Mesenchymal stem cell (in vitro differentiated cells and primary cell): ENCODE results near the gene CMYA5.

ENCODE experiments used
- DNase-seq: peaks from one replicate; pipeline ENCODE4 v3.0.0-alpha.2; 2013
- H2AFZ ChIP-seq: one replicate; pipeline ENCODE4 v1.6.1; 2013; ENCODE audit warnings: low read depth, mild to moderate bottlenecking, control low read depth, inconsistent platforms, low read length, moderate library complexity
- H2AK5ac ChIP-seq: 2 replicates; pipeline ENCODE4 v1.6.1; 2013; ENCODE audit warnings: low read length, moderate library complexity, mild to moderate bottlenecking, inconsistent platforms; ENCODE audit not compliant: severe bottlenecking
- H2BK120ac ChIP-seq: one replicate; pipeline ENCODE4 v1.6.1; 2013; ENCODE audit warnings: low read depth, mild to moderate bottlenecking, inconsistent platforms, low read length, moderate library complexity
- H2BK12ac ChIP-seq, 2 experiments: one replicate each; pipeline ENCODE4 v1.6.1; 2013; ENCODE audit warnings: inconsistent platforms in 2 of 2, low read length in 2 of 2, mild to moderate bottlenecking in 2 of 2, moderate library complexity in 2 of 2, control low read depth in 1 of 2
- H2BK15ac ChIP-seq: one replicate; pipeline ENCODE4 v1.6.1; 2013; ENCODE audit warnings: mild to moderate bottlenecking, low read depth, inconsistent platforms; ENCODE audit not compliant: poor library complexity, severe bottlenecking
- H2BK5ac ChIP-seq: 2 replicates; pipeline ENCODE4 v1.6.1; 2013; ENCODE audit warnings: low read depth, mild to moderate bottlenecking, low read length, control low read depth, inconsistent platforms; ENCODE audit not compliant: poor library complexity, severe bottlenecking
- H3K14ac ChIP-seq, 2 experiments: one replicate each; pipeline ENCODE4 v1.6.1; 2013; ENCODE audit warnings: inconsistent platforms in 2 of 2, low read length in 2 of 2, control low read depth in 1 of 2, mild to moderate bottlenecking in 1 of 2, moderate library complexity in 1 of 2
- H3K18ac ChIP-seq, 2 experiments: one replicate each; pipeline ENCODE4 v1.6.1; 2013; ENCODE audit warnings: inconsistent platforms in 2 of 2, low read length in 2 of 2, control low read depth in 1 of 2, low read depth in 1 of 2, mild to moderate bottlenecking in 1 of 2
- H3K23ac ChIP-seq, 2 experiments: one replicate each; pipeline ENCODE4 v1.6.1; 2013; ENCODE audit warnings: inconsistent platforms in 2 of 2, low read length in 2 of 2, mild to moderate bottlenecking in 2 of 2, moderate library complexity in 2 of 2, control low read depth in 1 of 2
- H3K27ac ChIP-seq: 2 replicates; pipeline ENCODE4 v1.5.1; 2013; ENCODE audit warnings: mild to moderate bottlenecking, moderate library complexity, low read length, control low read depth, inconsistent platforms; ENCODE audit not compliant: poor library complexity, severe bottlenecking
- H3K27me3 ChIP-seq, 2 experiments: 2 replicates each; pipeline versions ENCODE4 v1.6.1 to v1.7.0; 2013; ENCODE audit warnings: low read length in 2 of 2, mild to moderate bottlenecking in 2 of 2, moderate library complexity in 2 of 2, control low read depth in 1 of 2, inconsistent platforms in 1 of 2; ENCODE audit not compliant: control insufficient read depth in 1 of 2, insufficient read depth in 1 of 2
- H3K36me3 ChIP-seq, 2 experiments: 2 replicates each; pipeline versions ENCODE4 v1.6.1 to v1.7.0; 2013; ENCODE audit warnings: low read length in 2 of 2, control low read depth in 1 of 2, inconsistent platforms in 1 of 2, low read depth in 1 of 2, mild to moderate bottlenecking in 1 of 2; ENCODE audit not compliant: insufficient read depth in 2 of 2, control insufficient read depth in 1 of 2
- H3K4ac ChIP-seq, 2 experiments: one replicate each; pipeline ENCODE4 v1.6.1; 2013; ENCODE audit warnings: inconsistent platforms in 2 of 2, low read length in 2 of 2, mild to moderate bottlenecking in 2 of 2, moderate library complexity in 2 of 2, control low read depth in 1 of 2, low read depth in 1 of 2
- H3K4me1 ChIP-seq: 2 replicates; pipeline ENCODE4 v1.6.1; 2013; ENCODE audit warnings: low read depth, low read length, control low read depth; ENCODE audit not compliant: control insufficient read depth, insufficient read depth
- H3K4me2 ChIP-seq: 2 replicates; pipeline ENCODE4 v1.6.1; 2013; ENCODE audit warnings: low read length, mild to moderate bottlenecking, inconsistent platforms; ENCODE audit not compliant: poor library complexity, severe bottlenecking
- H3K4me3 ChIP-seq, 2 experiments: 2 replicates each; pipeline versions ENCODE4 v1.5.1 to v1.7.0; 2013; ENCODE audit warnings: low read length in 2 of 2, mild to moderate bottlenecking in 2 of 2, control low read depth in 1 of 2, low read depth in 1 of 2; ENCODE audit not compliant: insufficient read depth in 1 of 2
- H3K79me1 ChIP-seq: replicated peaks from 2 replicates; pipeline ENCODE4 v1.6.1; 2013; ENCODE audit warnings: mild to moderate bottlenecking, control low read depth, low read length, inconsistent platforms; ENCODE audit not compliant: poor library complexity, severe bottlenecking
- H3K9ac ChIP-seq: 2 replicates; pipeline ENCODE4 v1.7.0; 2013; ENCODE audit warnings: mild to moderate bottlenecking, low read length, moderate library complexity
- H3K9me3 ChIP-seq: 2 replicates; pipeline ENCODE4 v1.7.0; 2013; ENCODE audit warnings: mild to moderate bottlenecking, low read length; ENCODE audit not compliant: control insufficient read depth
- H4K8ac ChIP-seq: one replicate; pipeline ENCODE4 v1.6.1; 2013; ENCODE audit warnings: inconsistent platforms, mild to moderate bottlenecking, low read length, moderate library complexity
- H4K91ac ChIP-seq: one replicate; pipeline ENCODE4 v1.6.1; 2013; ENCODE audit warnings: mild to moderate bottlenecking, low read length, inconsistent platforms
- WGBS: methylation state at CpG from one replicate; pipeline ENCODE4 v1.1.7; 2013; ENCODE audit warnings: mixed read lengths; 5-methylcytosine and 5-hydroxymethylcytosine counted together

The CMYA5 gene

GRCh38 chr5:79713727-79714126 is 24.1 kb downstream of the CMYA5 start:
- WGBS = 93% methylated on average over 4 of the region's 7 CpGs

GRCh38 chr5:79716839-79717238 is 27.2 kb downstream of the CMYA5 start:
- H3K36me3 ChIP-seq = no peaks in the 10 kb centered on the region
- H2AFZ ChIP-seq = no peak overlapping the region
- no peak for DNase-seq
- H3K79me1 ChIP-seq = no peaks in the 10 kb centered on the region
- H3K4me3 ChIP-seq = no peak overlapping the region
- H3K4ac ChIP-seq = no peak overlapping the region
- H2BK15ac ChIP-seq = no peak overlapping the region
- H3K4me1 ChIP-seq = no peaks in the 10 kb centered on the region
- H2BK120ac ChIP-seq = no peak overlapping the region
- no peak overlapping the region for H4K91ac ChIP-seq
- WGBS = no CpG with 5 or more reads among the region's 1 CpG
- H2AK5ac ChIP-seq = no peak overlapping the region
- H3K18ac ChIP-seq = no peak overlapping the region
- H3K14ac ChIP-seq = no peak overlapping the region
- H2BK12ac ChIP-seq = no peak overlapping the region
- no peak overlapping the region for H3K27ac ChIP-seq
- no peaks in the 10 kb centered on the region for H3K27me3 ChIP-seq
- H3K9me3 ChIP-seq = peaks cover 35% of the 10 kb centered on the region
- H3K23ac ChIP-seq = no peak overlapping the region
- H2BK5ac ChIP-seq = no peak overlapping the region
- no peak overlapping the region for H3K9ac ChIP-seq
- no peak overlapping the region for H4K8ac ChIP-seq
- no peak overlapping the region for H3K4me2 ChIP-seq

More at GRCh38 chr5:79713727-79714126, 24.1 kb downstream of the CMYA5 start:
- Histone ChIP-seq H3K27me3 (no peaks in the 10 kb centered on the region), H4K8ac (no peak overlapping the region), H3K4me2 (no peak overlapping the region), H4K91ac (no peak overlapping the region), H3K23ac (no peak overlapping the region), H3K79me1 (no peaks in the 10 kb centered on the region), H2BK120ac (no peak overlapping the region), H2BK15ac (no peak overlapping the region), H3K9ac (no peak overlapping the region), H3K27ac (no peak overlapping the region), H3K4me3 (no peak overlapping the region), H3K4ac (no peak overlapping the region), H3K4me1 (no peaks in the 10 kb centered on the region), H3K14ac (no peak overlapping the region), H3K36me3 (no peaks in the 10 kb centered on the region), H2BK12ac (no peak overlapping the region), H2BK5ac (no peak overlapping the region), H2AK5ac (no peak overlapping the region), H2AFZ (no peak overlapping the region), H3K18ac (no peak overlapping the region), H3K9me3 (peaks cover 6% of the 10 kb centered on the region)
- DNase-seq = no peak

DNA sequence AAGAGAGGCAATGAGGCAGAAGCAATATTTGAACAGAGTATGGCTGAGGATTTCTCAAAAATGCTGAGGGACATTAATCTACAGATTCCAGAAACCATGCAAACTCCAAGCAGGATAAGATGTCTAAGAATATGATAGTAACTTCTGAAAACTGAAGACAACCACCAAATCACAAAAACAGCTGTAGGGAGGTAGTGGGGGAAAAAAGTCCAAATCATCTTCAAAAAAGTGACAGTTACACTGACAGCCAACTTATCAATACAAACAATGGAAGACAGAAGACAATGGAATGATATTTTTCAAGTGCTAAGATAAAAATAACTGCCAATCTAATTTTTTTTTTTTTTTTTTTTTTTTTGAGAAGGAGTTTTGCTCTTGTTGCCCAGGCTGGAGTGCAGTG is 30.5 kb downstream of the CMYA5 start:
- no peak overlapping the region for H3K4me2 ChIP-seq
- H3K36me3 ChIP-seq = no peaks in the 10 kb centered on the region
- DNase-seq = no peak
- no peak overlapping the region for H3K27ac ChIP-seq
- no peak overlapping the region for H3K14ac ChIP-seq
- H2BK12ac ChIP-seq = no peak overlapping the region
- H3K9ac ChIP-seq = no peak overlapping the region
- H3K23ac ChIP-seq = no peak overlapping the region
- H4K91ac ChIP-seq = no peak overlapping the region
- H3K27me3 ChIP-seq = no peaks in the 10 kb centered on the region
- no peak overlapping the region for H4K8ac ChIP-seq
- no peak overlapping the region for H3K4ac ChIP-seq
- no peaks in the 10 kb centered on the region for H3K4me1 ChIP-seq
- no peak overlapping the region for H2BK5ac ChIP-seq
- H3K79me1 ChIP-seq = no peaks in the 10 kb centered on the region
- H2AK5ac ChIP-seq = no peak overlapping the region
- H3K9me3 ChIP-seq = peaks cover 35% of the 10 kb centered on the region
- H2AFZ ChIP-seq = no peak overlapping the region
- H3K18ac ChIP-seq = no peak overlapping the region
- no peak overlapping the region for H3K4me3 ChIP-seq
- H2BK120ac ChIP-seq = no peak overlapping the region
- no peak overlapping the region for H2BK15ac ChIP-seq

- Histone ChIP-seq H2BK5ac (no peak overlapping the region), H3K4me3 (peak overlapping the region in 1 of 2 experiments; percentile 5), H3K36me3 (no peaks in the 10 kb centered on the region), H3K79me1 (no peaks in the 10 kb centered on the region), H3K4ac (no peak overlapping the region), H2BK12ac (no peak overlapping the region), H2BK120ac (no peak overlapping the region), H3K27me3 (peaks cover 22 to 30% of the 10 kb centered on the region in 2 experiments), H3K23ac (no peak overlapping the region), H3K4me1 (no peaks in the 10 kb centered on the region), H3K9ac (no peak overlapping the region), H3K9me3 (no peaks in the 10 kb centered on the region), H3K18ac (no peak overlapping the region), H2BK15ac (no peak overlapping the region), H4K8ac (no peak overlapping the region), H2AK5ac (no peak overlapping the region), H3K14ac (no peak overlapping the region), H3K4me2 (no peak overlapping the region), H2AFZ (no peak overlapping the region), H4K91ac (no peak overlapping the region), H3K27ac (no peak overlapping the region)
- DNase-seq = no peak
- WGBS = 93% methylated on average over 12 of the region's 14 CpGs
Measured at GRCh38 chr5:79727451-79728355, 38.1 kb downstream of the CMYA5 start.
